H9 (cell line): ENCODE results near the gene MSRB1. TPM values are rescaled to one million over a fixed set of nuclear protein-coding genes. Genes with fewer than 3 reads are reported as not detected.
A peak's percentile ranks its signal among the peaks of the same experiment; 100 is the strongest.

Experiments
- DNase-seq: peaks from one replicate; pipeline ENCODE4 v3.0.0-alpha.2; 2017
- H2AFZ ChIP-seq: one replicate; pipeline ENCODE4 v1.6.1; 2013; ENCODE audit warnings: mild to moderate bottlenecking, low read length, control low read depth, moderate library complexity
- H2AK5ac ChIP-seq: 2 replicates; pipeline ENCODE4 v1.6.1; 2013; ENCODE audit warnings: low read length, control low read depth, mixed read lengths; ENCODE audit not compliant: insufficient read length
- H2BK120ac ChIP-seq: one replicate; pipeline ENCODE4 v1.6.1; 2013; ENCODE audit warnings: low read depth, mild to moderate bottlenecking, low read length, control low read depth, inconsistent platforms; ENCODE audit not compliant: poor library complexity, severe bottlenecking
- H2BK12ac ChIP-seq: 2 replicates; pipeline ENCODE4 v1.6.1; 2013; ENCODE audit warnings: low read length, control low read depth, mixed read lengths, low read depth; ENCODE audit not compliant: insufficient read length
- H2BK15ac ChIP-seq: 2 replicates; pipeline ENCODE4 v1.6.1; 2013; ENCODE audit warnings: low read depth, low read length, control low read depth
- H2BK20ac ChIP-seq: one replicate; pipeline ENCODE4 v1.6.1; 2013; ENCODE audit warnings: low read depth, mild to moderate bottlenecking, low read length, control low read depth, inconsistent platforms; ENCODE audit not compliant: poor library complexity, severe bottlenecking
- H2BK5ac ChIP-seq: 2 replicates; pipeline ENCODE4 v1.6.1; 2013; ENCODE audit warnings: low read length, control low read depth, mixed read lengths; ENCODE audit not compliant: insufficient read length
- H3K14ac ChIP-seq: 2 replicates; pipeline ENCODE4 v1.6.1; 2013; ENCODE audit warnings: low read length, control low read depth; ENCODE audit not compliant: insufficient read depth
- H3K18ac ChIP-seq: 2 replicates; pipeline ENCODE4 v1.6.1; 2013; ENCODE audit warnings: low read depth, mild to moderate bottlenecking, mixed read lengths, low read length, control low read depth; ENCODE audit not compliant: insufficient read length
- H3K23ac ChIP-seq: 2 replicates; pipeline ENCODE4 v1.6.1; 2013; ENCODE audit warnings: low read length, control low read depth, mixed read lengths, low read depth; ENCODE audit not compliant: insufficient read length
- H3K23me2 ChIP-seq: 2 replicates; pipeline ENCODE4 v1.6.1; 2013; ENCODE audit warnings: low read depth, mild to moderate bottlenecking, mixed read lengths, low read length, control low read depth; ENCODE audit not compliant: insufficient read length, poor library complexity, severe bottlenecking
- H3K27ac ChIP-seq: 2 replicates; pipeline ENCODE4 v1.5.1; 2013; ENCODE audit warnings: low read length, control low read depth, mixed read lengths, low read depth; ENCODE audit not compliant: insufficient read length
- H3K27me3 ChIP-seq: 2 replicates; pipeline ENCODE4 v1.6.1; 2013; ENCODE audit warnings: low read length, control low read depth, inconsistent platforms; ENCODE audit not compliant: insufficient read depth
- H3K4ac ChIP-seq: 2 replicates; pipeline ENCODE4 v1.6.1; 2013; ENCODE audit warnings: low read depth, mild to moderate bottlenecking, control low read depth, inconsistent platforms, low read length, moderate library complexity
- H3K4me1 ChIP-seq: 2 replicates; pipeline ENCODE4 v1.6.1; 2013; ENCODE audit warnings: low read length, control low read depth, inconsistent platforms; ENCODE audit not compliant: insufficient read depth
- H3K4me2 ChIP-seq: 2 replicates; pipeline ENCODE4 v1.6.1; 2013; ENCODE audit warnings: low read length, control low read depth, mixed read lengths; ENCODE audit not compliant: insufficient read length, insufficient read depth
- H3K56ac ChIP-seq: 2 replicates; pipeline ENCODE4 v1.6.1; 2013; ENCODE audit warnings: low read depth, mild to moderate bottlenecking, mixed read lengths, low read length, control low read depth; ENCODE audit not compliant: insufficient read length
- H3K79me1 ChIP-seq: 2 replicates; pipeline ENCODE4 v1.6.1; 2013; ENCODE audit warnings: low read depth, mild to moderate bottlenecking, moderate library complexity, low read length, control low read depth, inconsistent platforms; ENCODE audit not compliant: insufficient read depth, poor library complexity, severe bottlenecking
- H3K79me2 ChIP-seq: 2 replicates; pipeline ENCODE4 v1.6.1; 2013; ENCODE audit warnings: low read length, control low read depth, inconsistent platforms; ENCODE audit not compliant: insufficient read depth
- H3K9ac ChIP-seq: 2 replicates; pipeline ENCODE4 v1.6.1; 2013; ENCODE audit warnings: low read length, control low read depth, mixed read lengths; ENCODE audit not compliant: insufficient read length; ENCODE audit errors: extremely low read depth
- H3K9me3 ChIP-seq: one replicate; pipeline ENCODE4 v1.6.1; 2013; ENCODE audit warnings: low read depth, low read length, inconsistent platforms; ENCODE audit not compliant: control insufficient read depth
- H3T11ph ChIP-seq: one replicate; pipeline ENCODE4 v1.6.1; 2013; ENCODE audit warnings: mild to moderate bottlenecking, low read length, control low read depth, inconsistent platforms
- H4K20me1 ChIP-seq: one replicate; pipeline ENCODE4 v1.6.1; 2013; ENCODE audit not compliant: control insufficient read depth, insufficient read length, insufficient read depth
- H4K5ac ChIP-seq: 2 replicates; pipeline ENCODE4 v1.6.1; 2013; ENCODE audit warnings: low read depth, mild to moderate bottlenecking, mixed read lengths, low read length, control low read depth; ENCODE audit not compliant: insufficient read length
- H4K8ac ChIP-seq: replicated peaks from 2 replicates; pipeline ENCODE4 v1.6.1; 2013; ENCODE audit warnings: low read length, control low read depth, mixed read lengths, low read depth; ENCODE audit not compliant: insufficient read length
- H4K91ac ChIP-seq: 2 replicates; pipeline ENCODE4 v1.6.1; 2013; ENCODE audit warnings: low read depth, mild to moderate bottlenecking, moderate library complexity, mixed read lengths, low read length, control low read depth; ENCODE audit not compliant: insufficient read length
- H3K27ac Mint-ChIP-seq, 3 experiments: 2 replicates in 2 of 3; 3 replicates in 1 of 3; pipeline ENCODE4 v1.8.0; 2020 to 2021; ENCODE audit warnings: mixed read lengths in 3 of 3, mild to moderate bottlenecking in 1 of 3, moderate library complexity in 1 of 3
- H3K27me3 Mint-ChIP-seq: 2 replicates; pipeline ENCODE4 v1.8.0; 2021; ENCODE audit warnings: low read depth, mild to moderate bottlenecking, moderate library complexity, mixed read lengths
- H3K36me3 Mint-ChIP-seq, 3 experiments: 2 replicates in 2 of 3; 3 replicates in 1 of 3; pipeline ENCODE4 v1.8.0; 2020 to 2021; ENCODE audit warnings: low read depth in 3 of 3, mixed read lengths in 3 of 3; ENCODE audit not compliant: insufficient read depth in 1 of 3
- H3K4me1 Mint-ChIP-seq, 2 experiments: 2 replicates each; pipeline ENCODE4 v1.8.0; 2020; ENCODE audit warnings: mixed read lengths in 2 of 2
- H3K4me3 Mint-ChIP-seq, 2 experiments: 2 replicates in 1 of 2; 3 replicates in 1 of 2; pipeline ENCODE4 v1.8.0; 2020 to 2021; ENCODE audit warnings: mild to moderate bottlenecking in 2 of 2, mixed read lengths in 2 of 2, moderate library complexity in 1 of 2
- H3K9me3 Mint-ChIP-seq, 2 experiments: 2 replicates in 1 of 2; 3 replicates in 1 of 2; pipeline ENCODE4 v1.8.0; 2020; ENCODE audit warnings: mild to moderate bottlenecking in 2 of 2, mixed read lengths in 2 of 2, moderate library complexity in 1 of 2
- CTCF ChIP-seq: fragments of 200-600 bp; sonication (generic); conservative IDR thresholded peaks from 3 replicates; pipeline ENCODE4 v1.8.0; 2021; ENCODE audit warnings: antibody characterized with exemption, mild to moderate bottlenecking
- WGBS: extraction: QIAGEN DNeasy Blood & Tissue Kit; methylation state at CpG from one replicate; pipeline ENCODE4 v1.1.7; 2013; ENCODE audit warnings: missing lambda C conversion rate, low lambda C conversion rate, mixed read lengths; ENCODE audit not compliant: insufficient read length; ENCODE audit errors: extremely low coverage; 5-methylcytosine and 5-hydroxymethylcytosine counted together
- total RNA-seq: library from RNA; stranded (reverse); gene quantifications from 2 replicates; pipeline ENCODE4 v1.2.1, GENCODE V29; 2021

Gene MSRB1
- total RNA-seq, 1 experiment from 2014 or later, result 25.7 TPM

GRCh38 chr16:1980030-1980769 lies 37.2 kb upstream of the MSRB1 start:
- Mint-ChIP-seq H3K27ac (no peak overlapping the region), H3K36me3 (peaks cover 6 to 19% (median 16%) of the 10 kb centered on the region in 3 experiments; a peak in 6 of 7 replicates), H3K27me3 (peaks cover 40% of the 10 kb centered on the region), H3K4me3 (peak overlapping the region; percentile 53 to 70), H3K9me3 (no peaks in the 10 kb centered on the region), H3K4me1 (peaks cover 18 to 25% of the 10 kb centered on the region in 2 experiments)
- TF ChIP-seq CTCF, result no peak
- Histone ChIP-seq H3K9me3 (no peaks in the 10 kb centered on the region), H2BK12ac (no peak overlapping the region), H3K56ac (no peak overlapping the region), H4K8ac (no peak overlapping the region), H2BK5ac (no peak overlapping the region), H3T11ph (no peak overlapping the region), H3K27ac (no peak overlapping the region), H3K79me2 (no peaks in the 10 kb centered on the region; the same call in 1 of the 2 replicates), H3K9ac (no peak overlapping the region), H3K79me1 (no peaks in the 10 kb centered on the region), H2AFZ (no peak overlapping the region), H2AK5ac (no peak overlapping the region), H3K27me3 (peaks cover 22% of the 10 kb centered on the region), H3K4me1 (no peaks in the 10 kb centered on the region), H3K23me2 (peaks cover 24% of the 10 kb centered on the region), H2BK15ac (no peak overlapping the region), H4K20me1 (no peaks in the 10 kb centered on the region), H3K4ac (no peak overlapping the region), H3K18ac (no peak overlapping the region), H2BK120ac (no peak overlapping the region), H2BK20ac (no peak overlapping the region), H3K23ac (no peak overlapping the region), H3K14ac (no peak overlapping the region), H4K91ac (no peak overlapping the region), H3K4me2 (peak overlapping the region; percentile 40), H4K5ac (no peak overlapping the region)
- WGBS, result no CpG with 5 or more reads among the region's 53 CpGs
- no peak for DNase-seq
